HCT116 (cell line): Measurements from ENCODE around the gene HEMGN. TPM values are rescaled to one million over a fixed set of nuclear protein-coding genes. Genes with fewer than 3 reads are reported as not detected.

ENCODE experiments used
- ATAC-seq: fragments of 200-7000 bp; cut with Tn5 transposase; 2 replicates; pipeline ENCODE4 v1.9.1; 2020; ENCODE audit warnings: mild to moderate bottlenecking, moderate library complexity
- BruUV-seq: library from RNA; stranded (reverse); fragments of 400-500 nt; replicated peaks from 2 replicates; lab custom pipeline; 2021; lab: Mats Ljungman, UMichigan
- CTCF ChIA-PET: fragments of 300-600 bp; sonication (Branson Sonifier 250); formaldehyde crosslinking; loops from one replicate; lab custom pipeline; 2021; ENCODE audit warnings: antibody characterized with exemption; lab: Charles Lee
- POLR2A ChIA-PET: fragments of 300-600, 350-600 bp; sonication (Branson Sonifier 250); formaldehyde crosslinking; loops from one replicate; lab custom pipeline; 2021; ENCODE audit warnings: antibody characterized with exemption; lab: Charles Lee
- RAD21 ChIA-PET, 2 experiments: fragments of 300-600 bp; sonication (Branson Sonifier 250); formaldehyde crosslinking; loops; one replicate each; lab custom pipeline; 2023; ENCODE audit warnings: low total read pairs in 2 of 2; ENCODE audit not compliant: uncharacterized antibody in 2 of 2, unreplicated experiment in 2 of 2, low non-redundant PET in 1 of 2; lab: Charles Lee
- DNase-seq: peaks from one replicate; pipeline ENCODE4 v3.0.0-alpha.2; 2010; ENCODE audit warnings: low read depth, low spot score
- H2AFZ ChIP-seq: fragments of 200-600 bp; shearing (Covaris generic), sonication (generic); 2 replicates; pipeline ENCODE4 v1.6.1; 2017; ENCODE audit warnings: low read depth, mixed run types, mixed read lengths, antibody characterized with exemption, low read length; ENCODE audit not compliant: poor library complexity, severe bottlenecking
- H3K27ac ChIP-seq: 2 replicates; pipeline ENCODE4 v1.5.1; 2012; ENCODE audit warnings: low read depth, low read length
- H3K27me3 ChIP-seq: fragments of 200-600 bp; sonication (generic); 2 replicates; pipeline ENCODE4 v1.6.1; 2016; ENCODE audit warnings: mixed run types, low read length, mixed read lengths; ENCODE audit not compliant: insufficient read depth
- H3K36me3 ChIP-seq, 2 experiments: fragments of 200-500 bp in 1 of 2; fragments of 200-600 bp in 1 of 2; sonication (Bioruptor generic) in 1 of 2; sonication (generic) in 1 of 2; 2 replicates each; pipeline versions ENCODE4 v1.5.1 to v1.6.1; 2014 to 2016; ENCODE audit warnings: low read length in 2 of 2, inconsistent platforms in 1 of 2, mixed read lengths in 1 of 2, mixed run types in 1 of 2; ENCODE audit not compliant: insufficient read depth in 2 of 2, control insufficient read depth in 1 of 2
- H3K4me1 ChIP-seq, 2 experiments: fragments of 200-600 bp in 1 of 2; sonication (generic) in 1 of 2; 2 replicates each; pipeline versions ENCODE4 v1.5.1 to v1.6.1; 2012 to 2017; ENCODE audit warnings: low read length in 2 of 2, inconsistent platforms in 1 of 2, mild to moderate bottlenecking in 1 of 2, mixed read lengths in 1 of 2, mixed run types in 1 of 2, moderate library complexity in 1 of 2; ENCODE audit not compliant: insufficient read depth in 2 of 2, control insufficient read depth in 1 of 2
- H3K4me2 ChIP-seq: fragments of 200-600 bp; sonication (generic); 2 replicates; pipeline ENCODE4 v1.6.1; 2017; ENCODE audit warnings: mixed run types, low read length, mixed read lengths
- H3K4me3 ChIP-seq, 2 experiments: fragments of 200-600 bp in 1 of 2; sonication (generic) in 1 of 2; replicated peaks in 1 of 2; 2 replicates each; pipeline ENCODE4 v1.5.1; 2011 to 2016; ENCODE audit warnings: low read length in 2 of 2, control low read depth in 1 of 2, low read depth in 1 of 2, mild to moderate bottlenecking in 1 of 2, mixed read lengths in 1 of 2, mixed run types in 1 of 2
- H3K79me2 ChIP-seq: fragments of 200-600 bp; sonication (generic); 2 replicates; pipeline ENCODE4 v1.6.1; 2017; ENCODE audit warnings: mild to moderate bottlenecking, mixed run types, low read length, moderate library complexity, mixed read lengths; ENCODE audit not compliant: insufficient read depth
- H3K9ac ChIP-seq: fragments of 200-600 bp; sonication (generic); 2 replicates; pipeline ENCODE4 v1.6.1; 2016; ENCODE audit warnings: low read length, mixed read lengths
- H3K9me2 ChIP-seq: fragments of 200-600 bp; sonication (generic), shearing (Covaris generic); 2 replicates; pipeline ENCODE4 v1.6.1; 2017; ENCODE audit warnings: mixed run types, mild to moderate bottlenecking, moderate library complexity; ENCODE audit not compliant: insufficient read depth
- H3K9me3 ChIP-seq, 2 experiments: fragments of 200-500 bp in 1 of 2; fragments of 200-600 bp in 1 of 2; sonication (Bioruptor generic) in 1 of 2; sonication (generic) in 1 of 2; 2 replicates each; pipeline ENCODE4 v1.6.1; 2014 to 2017; ENCODE audit warnings: low read length in 2 of 2, mixed read lengths in 2 of 2, inconsistent platforms in 1 of 2, low read depth in 1 of 2, mild to moderate bottlenecking in 1 of 2, mixed run types in 1 of 2, moderate library complexity in 1 of 2; ENCODE audit not compliant: control insufficient read depth in 1 of 2, insufficient read depth in 1 of 2
- H4K20me1 ChIP-seq: fragments of 200-600 bp; sonication (generic), shearing (Covaris generic); 2 replicates; pipeline ENCODE4 v1.6.1; 2017; ENCODE audit warnings: mixed run types, mild to moderate bottlenecking, moderate library complexity; ENCODE audit not compliant: insufficient read depth
- ATF3 ChIP-seq: IDR thresholded peaks from 2 replicates; pipeline ENCODE4 v1.6.1; 2012
- CEBPB ChIP-seq: IDR thresholded peaks from 2 replicates; pipeline ENCODE4 v1.6.1; 2012; ENCODE audit warnings: low read depth
- CTCF ChIP-seq, 3 experiments: fragments of 200-600 bp in 1 of 3; sonication (generic) in 1 of 3; IDR thresholded peaks in 2 of 3; conservative IDR thresholded peaks in 1 of 3; 2 replicates each; pipeline ENCODE4 v1.5.1; 2012 to 2017; ENCODE audit warnings: low read depth in 2 of 3, low read length in 2 of 3, antibody characterized with exemption in 1 of 3, borderline replicate concordance in 1 of 3, control low read depth in 1 of 3, mild to moderate bottlenecking in 1 of 3, mixed read lengths in 1 of 3, mixed run types in 1 of 3, moderate library complexity in 1 of 3; ENCODE audit not compliant: insufficient read depth in 1 of 3
- EGR1 ChIP-seq: IDR thresholded peaks from 2 replicates; pipeline ENCODE4 v1.6.1; 2012; ENCODE audit warnings: low read depth
- ELF1 ChIP-seq: IDR thresholded peaks from 2 replicates; pipeline ENCODE4 v1.6.1; 2012; ENCODE audit warnings: low read depth, borderline replicate concordance
- EZH2 ChIP-seq: fragments of 200-600 bp; sonication (generic); IDR thresholded peaks from 2 replicates; pipeline ENCODE4 v1.6.1; 2017; ENCODE audit warnings: antibody characterized with exemption, mixed run types
- FOSL1 ChIP-seq: IDR thresholded peaks from 2 replicates; pipeline ENCODE4 v1.6.1; 2012; ENCODE audit warnings: low read depth
- JUND ChIP-seq: IDR thresholded peaks from 2 replicates; pipeline ENCODE4 v1.6.1; 2012
- MAX ChIP-seq: IDR thresholded peaks from 2 replicates; pipeline ENCODE4 v1.6.1; 2012
- POLR2A ChIP-seq: IDR thresholded peaks from 2 replicates; pipeline ENCODE4 v1.7.0; 2011; ENCODE audit warnings: borderline replicate concordance; ENCODE audit not compliant: insufficient read depth, insufficient read length; ENCODE audit errors: extremely low read depth
- POLR2AphosphoS5 ChIP-seq: IDR thresholded peaks from 2 replicates; pipeline ENCODE4 v1.6.1; 2011; ENCODE audit warnings: mild to moderate bottlenecking, low read depth, low read length, moderate library complexity
- RAD21 ChIP-seq: IDR thresholded peaks from 2 replicates; pipeline ENCODE4 v1.6.1; 2012; ENCODE audit warnings: low read depth, mild to moderate bottlenecking
- REST ChIP-seq: IDR thresholded peaks from 2 replicates; pipeline ENCODE4 v1.6.1; 2012; ENCODE audit warnings: low read depth
- SRF ChIP-seq: IDR thresholded peaks from 2 replicates; pipeline ENCODE4 v1.6.1; 2012; ENCODE audit warnings: low read depth
- TCF7L2 ChIP-seq: IDR thresholded peaks from 2 replicates; pipeline ENCODE4 v1.7.0; 2011; ENCODE audit warnings: borderline replicate concordance, inconsistent platforms; ENCODE audit not compliant: insufficient read depth, insufficient read length; ENCODE audit errors: extremely low read depth
- YY1 ChIP-seq: IDR thresholded peaks from 2 replicates; pipeline ENCODE4 v1.6.1; 2011; ENCODE audit warnings: low read length, low read depth, moderate library complexity, mild to moderate bottlenecking; ENCODE audit not compliant: insufficient replicate concordance; ENCODE audit errors: extremely low read depth
- ZBTB33 ChIP-seq: IDR thresholded peaks from 2 replicates; pipeline ENCODE4 v1.6.1; 2011; ENCODE audit warnings: mild to moderate bottlenecking, low read length, moderate library complexity; ENCODE audit not compliant: insufficient replicate concordance; ENCODE audit errors: extremely low read depth
- ZFX ChIP-seq: fragments of 450-650 bp; IDR thresholded peaks from 2 replicates; pipeline ENCODE4 v1.6.1; 2017
- ZNF274 ChIP-seq: fragments of 200-500 bp; sonication (Bioruptor generic); IDR thresholded peaks from 2 replicates; pipeline ENCODE4 v1.6.1; 2014; ENCODE audit warnings: mild to moderate bottlenecking, low read depth, low read length, inconsistent platforms
- intact Hi-C: fragments of 100-400 bp; cut with micrococcal nuclease; formaldehyde crosslinking; loops from 2 replicates; pipeline ENCODE4 v1.10.0; 2022
- total RNA-seq: library from RNA; stranded (reverse); gene quantifications from one replicate; pipeline ENCODE4 v1.2.1, GENCODE V29; 2021; ENCODE audit not compliant: unreplicated experiment

HEMGN gene
- total RNA-seq, 1 experiment from 2014 or later = not detected

GRCh38 chr9:97907632-97908031 lies 30.3 kb downstream of the HEMGN start:
- no TSS peak for BruUV-seq
- no peaks in the 10 kb centered on the region for H3K27me3 ChIP-seq
- H2AFZ ChIP-seq = no peak overlapping the region
- intact Hi-C loops = no loop called here
- DNase-seq = no peak
- CTCF ChIA-PET = no interaction called here
- RAD21 ChIA-PET = no interaction called here
- no peaks in the 10 kb centered on the region for H4K20me1 ChIP-seq
- H3K79me2 ChIP-seq = no peaks in the 10 kb centered on the region
- H3K9me2 ChIP-seq = no peaks in the 10 kb centered on the region
- no peak overlapping the region for H3K4me3 ChIP-seq
- no peak overlapping the region for H3K9ac ChIP-seq
- no peak for ATAC-seq
- TF ChIP-seq MAX = no peak
- no peak for TF ChIP-seq REST
- TF ChIP-seq ZBTB33 = no peak
- no peak for TF ChIP-seq ZNF274
- TF ChIP-seq EZH2 = no peak
- no peak for TF ChIP-seq RAD21
- TF ChIP-seq ELF1 = no peak
- no peak for TF ChIP-seq FOSL1
- no peak for TF ChIP-seq CTCF (IDR thresholded peaks at IDR 0.05 in 2 of 3, conservative IDR thresholded peaks at IDR 0.05 in 1 of 3; ENCODE audit: borderline replicate concordance in 1 of 3, insufficient read depth in 1 of 3, low read depth in 2 of 3, low read length in 2 of 3)
- TF ChIP-seq POLR2A = no peak
- TF ChIP-seq TCF7L2 = no peak
- TF ChIP-seq ZFX = no peak
- no peak for TF ChIP-seq POLR2AphosphoS5
- TF ChIP-seq EGR1 = no peak
- TF ChIP-seq CEBPB = no peak
- no peak for TF ChIP-seq SRF
- no peak for TF ChIP-seq ATF3
- TF ChIP-seq YY1 = no peak
- no peak for TF ChIP-seq JUND
- TF ChIP-seq, all 23 proteins: peak for 0
- Histone ChIP-seq H3K36me3 (peaks cover 0 to 13% of the 10 kb centered on the region in 2 experiments; a peak in 2 of 4 replicates), H3K4me1 (no peaks in the 10 kb centered on the region), H3K27ac (no peak overlapping the region), H3K4me2 (no peak overlapping the region), H3K9me3 (no peaks in the 10 kb centered on the region)
- POLR2A ChIA-PET = no interaction called here
